DND-41 (cell line): ENCODE data around the gene ABAT.

Experiments used
- CTCF ChIP-seq: IDR thresholded peaks from 2 replicates; pipeline ENCODE4 v1.5.1; 2012; ENCODE audit warnings: borderline replicate concordance, low read length, moderate library complexity, mild to moderate bottlenecking; ENCODE audit not compliant: poor library complexity, severe bottlenecking; ENCODE audit errors: extremely low read depth
- EZH2 ChIP-seq: IDR thresholded peaks from 3 replicates; pipeline ENCODE4 v1.6.1; 2012; ENCODE audit warnings: borderline replicate concordance, low read depth, mild to moderate bottlenecking, moderate library complexity, low read length, inconsistent platforms; ENCODE audit not compliant: severe bottlenecking

DNA sequence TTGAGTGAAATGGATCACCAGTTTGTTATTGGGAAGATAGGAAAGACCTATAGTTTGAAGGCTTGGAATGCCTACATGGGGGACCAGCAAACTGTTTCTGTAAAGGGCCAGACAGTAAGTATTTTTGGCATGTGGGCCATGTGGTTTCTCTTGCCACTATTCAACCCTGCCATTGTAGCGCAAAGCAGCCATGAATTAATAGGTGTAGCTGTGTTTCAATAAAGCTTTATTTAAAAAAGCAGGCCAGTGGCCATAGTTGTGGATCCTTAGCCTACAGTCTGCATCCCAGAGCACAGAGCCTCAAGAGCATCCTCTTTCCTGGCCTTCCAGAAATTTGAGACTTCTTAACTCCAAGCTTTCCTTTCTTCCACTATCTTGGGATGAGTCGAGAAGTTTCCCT, 29.3 kb downstream of the ABAT start:
- TF ChIP-seq CTCF (no peak), EZH2 (no peak)
